Nephron (organoid): Measurements from ENCODE around the gene CD58.
A peak's percentile ranks its signal among the peaks of the same experiment; 100 is the strongest.

Experiments
- H3K27ac Mint-ChIP-seq, 3 experiments: 2 replicates each; pipeline ENCODE4 v1.8.0; 2020; ENCODE audit warnings: mixed read lengths in 3 of 3, mild to moderate bottlenecking in 2 of 3, moderate library complexity in 1 of 3
- H3K27me3 Mint-ChIP-seq: 2 replicates; pipeline ENCODE4 v1.8.0; 2021; ENCODE audit warnings: low read depth, mild to moderate bottlenecking, moderate library complexity, mixed read lengths
- H3K36me3 Mint-ChIP-seq: 2 replicates; pipeline ENCODE4 v1.8.0; 2020; ENCODE audit warnings: low read depth, mixed read lengths
- H3K4me1 Mint-ChIP-seq: 2 replicates; pipeline ENCODE4 v1.8.0; 2020; ENCODE audit warnings: mixed read lengths
- H3K4me3 Mint-ChIP-seq, 3 experiments: 2 replicates each; pipeline ENCODE4 v1.8.0; 2020; ENCODE audit warnings: mild to moderate bottlenecking in 3 of 3, mixed read lengths in 3 of 3, moderate library complexity in 2 of 3
- H3K9me3 Mint-ChIP-seq: 2 replicates; pipeline ENCODE4 v1.8.0; 2020; ENCODE audit warnings: mixed read lengths
- TF ChIP-seq, protein P1 (sequence below), 3 experiments: fragments of 200-600 bp; sonication (generic); IDR thresholded peaks; one replicate each; pipeline ENCODE4 v1.5.0; 2021; ENCODE audit warnings: antibody characterized with exemption in 3 of 3; ENCODE audit not compliant: unreplicated experiment in 3 of 3

The CD58 gene

DNA sequence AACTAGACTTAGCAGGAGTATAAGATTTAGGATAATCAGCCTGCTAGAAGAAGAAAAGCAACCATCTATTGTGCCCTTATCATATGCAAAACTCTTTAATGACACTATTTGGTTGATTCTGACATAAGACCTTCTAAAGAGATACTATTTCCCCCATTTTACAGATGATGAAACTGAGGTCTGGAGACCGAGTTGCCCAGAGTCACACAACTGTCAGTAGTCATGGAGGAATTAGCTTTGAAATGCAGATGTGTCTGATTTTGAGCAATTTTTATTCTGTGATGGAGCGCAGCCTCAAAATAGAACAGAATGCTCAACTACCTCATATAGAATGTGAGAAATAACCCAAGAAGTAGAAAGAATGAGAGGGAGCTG, 69.0 kb downstream of the CD58 start:
- no peak overlapping the region for H3K4me3 Mint-ChIP-seq
- H3K27me3 Mint-ChIP-seq = no peaks in the 10 kb centered on the region
- TF ChIP-seq, protein P1, sequence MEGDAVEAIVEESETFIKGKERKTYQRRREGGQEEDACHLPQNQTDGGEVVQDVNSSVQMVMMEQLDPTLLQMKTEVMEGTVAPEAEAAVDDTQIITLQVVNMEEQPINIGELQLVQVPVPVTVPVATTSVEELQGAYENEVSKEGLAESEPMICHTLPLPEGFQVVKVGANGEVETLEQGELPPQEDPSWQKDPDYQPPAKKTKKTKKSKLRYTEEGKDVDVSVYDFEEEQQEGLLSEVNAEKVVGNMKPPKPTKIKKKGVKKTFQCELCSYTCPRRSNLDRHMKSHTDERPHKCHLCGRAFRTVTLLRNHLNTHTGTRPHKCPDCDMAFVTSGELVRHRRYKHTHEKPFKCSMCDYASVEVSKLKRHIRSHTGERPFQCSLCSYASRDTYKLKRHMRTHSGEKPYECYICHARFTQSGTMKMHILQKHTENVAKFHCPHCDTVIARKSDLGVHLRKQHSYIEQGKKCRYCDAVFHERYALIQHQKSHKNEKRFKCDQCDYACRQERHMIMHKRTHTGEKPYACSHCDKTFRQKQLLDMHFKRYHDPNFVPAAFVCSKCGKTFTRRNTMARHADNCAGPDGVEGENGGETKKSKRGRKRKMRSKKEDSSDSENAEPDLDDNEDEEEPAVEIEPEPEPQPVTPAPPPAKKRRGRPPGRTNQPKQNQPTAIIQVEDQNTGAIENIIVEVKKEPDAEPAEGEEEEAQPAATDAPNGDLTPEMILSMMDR (IDR thresholded peaks at IDR 0.05; ENCODE audit: unreplicated experiment in 3 of 3) = no peak
- no peak overlapping the region for H3K27ac Mint-ChIP-seq
- H3K9me3 Mint-ChIP-seq = no peaks in the 10 kb centered on the region
- no peaks in the 10 kb centered on the region for H3K36me3 Mint-ChIP-seq
- H3K4me1 Mint-ChIP-seq = peaks cover 8% of the 10 kb centered on the region

DNA sequence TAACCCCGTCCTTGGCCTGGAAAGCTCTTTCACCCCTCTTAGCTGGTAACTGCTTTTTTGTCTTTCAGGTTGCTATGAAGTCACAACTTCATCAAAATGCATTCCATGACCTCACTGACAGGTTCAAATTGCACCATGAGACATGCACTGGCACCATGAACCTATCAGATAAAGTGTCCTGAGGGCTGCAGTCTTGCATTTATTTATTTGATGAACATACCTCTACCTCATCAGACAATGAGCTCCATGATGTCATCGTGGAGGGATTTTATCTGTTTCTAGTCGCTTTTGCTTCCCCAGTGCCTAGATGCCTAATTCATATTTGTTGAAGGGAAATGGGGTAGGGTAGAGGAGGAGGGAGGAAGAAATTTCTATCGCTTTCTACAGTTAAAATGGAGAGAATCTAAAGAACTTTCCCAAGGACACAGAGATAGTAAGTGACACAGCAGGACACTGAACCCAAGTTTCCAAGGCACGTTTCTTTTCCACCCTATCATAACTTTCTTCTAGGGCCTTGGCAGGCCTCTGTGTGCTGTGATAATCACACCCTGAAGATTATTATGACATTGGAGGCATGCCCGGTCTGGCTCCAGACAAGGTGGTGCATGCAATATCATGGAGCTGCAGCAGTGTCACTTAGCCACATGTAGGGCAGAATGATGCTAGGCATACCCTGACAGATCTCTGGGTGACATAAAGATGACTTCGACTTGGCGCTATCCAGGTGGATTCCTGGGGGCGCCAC, 69.5 kb downstream of the CD58 start:
- Mint-ChIP-seq H3K4me1 (peaks cover 12% of the 10 kb centered on the region), H3K27ac (no peak overlapping the region), H3K27me3 (no peaks in the 10 kb centered on the region), H3K9me3 (no peaks in the 10 kb centered on the region), H3K36me3 (no peaks in the 10 kb centered on the region), H3K4me3 (no peak overlapping the region)
- TF ChIP-seq, protein P1 (IDR thresholded peaks at IDR 0.05; ENCODE audit: unreplicated experiment in 3 of 3) = no peak

DNA sequence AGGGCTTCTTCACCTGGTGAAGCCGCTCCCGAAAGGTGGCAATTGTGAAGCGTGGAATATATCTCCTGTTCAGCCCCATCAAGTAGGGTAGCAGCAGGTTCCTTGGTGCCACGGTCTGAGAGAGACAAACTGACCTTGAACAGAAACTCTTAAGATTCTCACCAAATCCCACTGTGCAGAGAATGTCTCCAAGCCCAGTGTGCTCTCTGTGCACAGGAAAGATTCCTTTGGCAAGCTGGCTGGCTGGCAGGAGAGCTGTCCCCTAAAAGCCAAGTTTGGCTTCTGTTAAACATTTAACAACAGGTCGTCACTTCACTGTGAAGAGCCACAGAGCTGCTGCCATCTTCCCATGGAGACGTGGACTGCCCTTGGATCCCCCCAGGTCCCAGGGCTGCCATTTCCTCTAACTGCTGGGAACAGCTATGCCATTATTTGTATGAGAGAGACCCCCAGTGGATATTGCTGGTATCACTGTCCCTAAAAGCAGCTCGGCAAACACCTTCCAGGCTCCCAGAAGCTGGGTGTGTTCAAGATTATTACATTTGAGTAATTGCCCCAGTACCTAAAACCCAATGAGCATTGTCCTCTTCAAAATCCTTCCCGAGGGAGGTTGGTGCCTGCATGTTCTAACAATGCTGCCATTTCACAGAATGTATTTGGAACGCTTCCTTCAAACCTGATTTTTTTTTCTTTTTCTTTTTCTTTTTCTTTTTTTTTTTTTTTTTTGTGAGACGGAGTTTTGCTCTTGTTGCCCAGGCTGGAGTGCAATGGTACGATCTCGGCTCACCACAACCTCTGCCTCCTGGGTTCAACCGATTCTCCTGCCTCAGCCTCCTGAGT, 71.8 kb downstream of the CD58 start:
- peak overlapping the region; percentile 46 to 69 (median 61) for H3K27ac Mint-ChIP-seq
- TF ChIP-seq, protein P1 (IDR thresholded peaks at IDR 0.05; ENCODE audit: unreplicated experiment in 3 of 3) = peak; percentile 86 to 97 (median 91)
- H3K4me1 Mint-ChIP-seq = peaks cover 25% of the 10 kb centered on the region
- no peaks in the 10 kb centered on the region for H3K27me3 Mint-ChIP-seq
- peak overlapping the region in 1 of 3 experiments; percentile 7 for H3K4me3 Mint-ChIP-seq
- no peaks in the 10 kb centered on the region for H3K36me3 Mint-ChIP-seq
- H3K9me3 Mint-ChIP-seq = no peaks in the 10 kb centered on the region

DNA sequence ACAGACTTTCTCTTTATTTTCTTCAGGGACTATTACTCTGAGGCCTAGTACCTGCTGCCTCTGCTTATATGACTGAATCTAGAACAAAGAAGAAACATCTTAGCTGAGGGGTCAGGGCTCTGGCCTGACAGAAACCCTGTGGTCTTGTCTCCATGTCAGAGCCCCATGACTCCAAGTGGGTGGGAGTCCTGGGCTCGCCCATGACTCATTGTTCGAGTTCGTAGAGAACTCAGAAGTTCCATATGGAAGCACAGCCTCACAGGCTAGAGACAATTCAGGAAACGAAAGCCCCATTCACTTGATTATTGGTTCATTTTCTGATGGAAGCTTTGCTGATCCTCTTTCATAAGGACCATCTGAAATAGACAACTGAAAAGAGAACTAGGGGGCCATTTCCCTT, 73.2 kb downstream of the CD58 start:
- H3K9me3 Mint-ChIP-seq = no peaks in the 10 kb centered on the region
- H3K36me3 Mint-ChIP-seq = no peaks in the 10 kb centered on the region
- peaks cover 27% of the 10 kb centered on the region for H3K4me1 Mint-ChIP-seq
- H3K27ac Mint-ChIP-seq = peak overlapping the region in 2 of 3 experiments; percentile 72 to 82
- H3K4me3 Mint-ChIP-seq = no peak overlapping the region
- no peaks in the 10 kb centered on the region for H3K27me3 Mint-ChIP-seq
- TF ChIP-seq, protein P1 (IDR thresholded peaks at IDR 0.05; ENCODE audit: unreplicated experiment in 3 of 3) = no peak

DNA sequence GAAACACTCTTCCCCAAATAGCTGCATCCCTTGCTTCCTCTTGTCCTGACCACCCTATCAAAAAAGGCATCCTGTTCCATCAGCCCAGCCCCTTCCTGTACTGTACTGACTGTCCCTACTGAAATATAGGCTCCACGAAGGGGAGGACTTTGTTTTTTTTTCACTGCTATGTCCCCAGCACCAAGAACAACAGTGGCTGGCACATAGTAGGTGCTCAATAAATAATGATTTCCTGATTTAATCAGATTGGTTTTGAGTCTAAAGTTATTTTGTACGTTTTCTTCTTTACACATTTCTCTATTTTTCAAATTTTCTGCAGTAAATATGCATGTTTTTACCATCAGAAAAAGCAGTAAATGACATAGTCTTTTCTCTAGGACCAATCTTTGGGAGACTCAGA, 73.9 kb downstream of the CD58 start:
- Mint-ChIP-seq H3K9me3 (no peaks in the 10 kb centered on the region), H3K36me3 (no peaks in the 10 kb centered on the region), H3K4me3 (no peak overlapping the region), H3K4me1 (peaks cover 34% of the 10 kb centered on the region), H3K27me3 (no peaks in the 10 kb centered on the region), H3K27ac (peak overlapping the region; percentile 5 to 88 (median 50))
- TF ChIP-seq, protein P1 (IDR thresholded peaks at IDR 0.05; ENCODE audit: unreplicated experiment in 3 of 3) = no peak
